ENCODE measurements around the gene NANOS3.

Gene NANOS3

GRCh38 chr19:13864667-13865570 lies 12.0 kb upstream of the NANOS3 start:
- no peak for DNase-seq (ENCODE audit: low read depth)

- DNase-seq (ENCODE audit: low read depth): no peak
Observed at GRCh38 chr19:13865571-13866462, 11.1 kb upstream of the NANOS3 start.

- no peak for DNase-seq (ENCODE audit: low read depth)
Observed at GRCh38 chr19:13866463-13867046, 10.4 kb upstream of the NANOS3 start.

GRCh38 chr19:13868663-13869062 lies 8.3 kb upstream of the NANOS3 start:
- DNase-seq (ENCODE audit: low read depth): no peak

- no peak for DNase-seq (ENCODE audit: low read depth)
Observed at GRCh38 chr19:13869281-13869680, 7.7 kb upstream of the NANOS3 start.

GRCh38 chr19:13870873-13871272 lies 6.1 kb upstream of the NANOS3 start:
- no peak for DNase-seq (ENCODE audit: low read depth)

GRCh38 chr19:13872339-13872694 lies 4.6 kb upstream of the NANOS3 start:
- DNase-seq (ENCODE audit: low read depth): no peak

- DNase-seq (ENCODE audit: low read depth): no peak
Observed at GRCh38 chr19:13872695-13873389, 4.1 kb upstream of the NANOS3 start.

- no peak for DNase-seq (ENCODE audit: low read depth)
Observed at GRCh38 chr19:13873834-13874515, 3.0 kb upstream of the NANOS3 start.

- no peak for DNase-seq (ENCODE audit: low read depth)
Observed at GRCh38 chr19:13875824-13876223, 1.1 kb upstream of the NANOS3 start.

GRCh38 chr19:13877303-13877702 lies 369 bp downstream of the NANOS3 start:
- no peak for DNase-seq (ENCODE audit: low read depth)

GRCh38 chr19:13880059-13881043 lies 3.4 kb downstream of the NANOS3 start:
- DNase-seq (ENCODE audit: low read depth): peak; percentile 86

- DNase-seq (ENCODE audit: low read depth): no peak
Observed at GRCh38 chr19:13881251-13881691, 4.3 kb downstream of the NANOS3 start.

- no peak for DNase-seq (ENCODE audit: low read depth)
Observed at GRCh38 chr19:13881692-13882418, 4.9 kb downstream of the NANOS3 start.

- no peak for DNase-seq (ENCODE audit: low read depth)
Observed at GRCh38 chr19:13882419-13882795, 5.5 kb downstream of the NANOS3 start.

- no peak for DNase-seq (ENCODE audit: low read depth)
Observed at GRCh38 chr19:13882836-13883235, 5.9 kb downstream of the NANOS3 start.

- DNase-seq (ENCODE audit: low read depth): no peak
Observed at GRCh38 chr19:13883516-13884064, 6.7 kb downstream of the NANOS3 start.

- no peak for DNase-seq (ENCODE audit: low read depth)
Observed at GRCh38 chr19:13884726-13885591, 8.0 kb downstream of the NANOS3 start.
